ENCODE results near the gene PARP12. TPM values are rescaled to one million over a fixed set of nuclear protein-coding genes. Genes with fewer than 3 reads are reported as not detected.

The PARP12 gene
- total and polyA plus RNA-seq, 8 donors: 13.0 to 135 (median 33.2) TPM

- Histone ChIP-seq H3K27ac (peak overlapping the region in 4 of 5 donors; percentile 35 to 62 (median 60)), H3K4me1 (peaks cover 0 to 9% (median 0%) of the 10 kb centered on the region in 4 donors), H3K9me3 (no peaks in the 10 kb centered on the region), H3K4me3 (no peak overlapping the region), H3K27me3 (no peaks in the 10 kb centered on the region), H3K36me3 (peaks cover 0 to 5% (median 2%) of the 10 kb centered on the region in 4 donors)
- 34 to 64% (median 60%) methylated on average over 15 to 16 of the region's 16 CpGs for WGBS, 5 donors
- intact Hi-C loops (cut with DNase I; ENCODE audit: low total_unique reads): loop anchor here (10.0 kb wide), 2 partner anchors 224 to 514 kb away; no protein-coding TSS in a partner anchor
- TF ChIP-seq EP300 (IDR thresholded peaks at IDR 0.05): no peak
- no peak for TF ChIP-seq POLR2A (IDR thresholded peaks at IDR 0.05)
- TF ChIP-seq, protein P1, sequence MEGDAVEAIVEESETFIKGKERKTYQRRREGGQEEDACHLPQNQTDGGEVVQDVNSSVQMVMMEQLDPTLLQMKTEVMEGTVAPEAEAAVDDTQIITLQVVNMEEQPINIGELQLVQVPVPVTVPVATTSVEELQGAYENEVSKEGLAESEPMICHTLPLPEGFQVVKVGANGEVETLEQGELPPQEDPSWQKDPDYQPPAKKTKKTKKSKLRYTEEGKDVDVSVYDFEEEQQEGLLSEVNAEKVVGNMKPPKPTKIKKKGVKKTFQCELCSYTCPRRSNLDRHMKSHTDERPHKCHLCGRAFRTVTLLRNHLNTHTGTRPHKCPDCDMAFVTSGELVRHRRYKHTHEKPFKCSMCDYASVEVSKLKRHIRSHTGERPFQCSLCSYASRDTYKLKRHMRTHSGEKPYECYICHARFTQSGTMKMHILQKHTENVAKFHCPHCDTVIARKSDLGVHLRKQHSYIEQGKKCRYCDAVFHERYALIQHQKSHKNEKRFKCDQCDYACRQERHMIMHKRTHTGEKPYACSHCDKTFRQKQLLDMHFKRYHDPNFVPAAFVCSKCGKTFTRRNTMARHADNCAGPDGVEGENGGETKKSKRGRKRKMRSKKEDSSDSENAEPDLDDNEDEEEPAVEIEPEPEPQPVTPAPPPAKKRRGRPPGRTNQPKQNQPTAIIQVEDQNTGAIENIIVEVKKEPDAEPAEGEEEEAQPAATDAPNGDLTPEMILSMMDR (IDR thresholded peaks at IDR 0.05): no peak
- TF ChIP-seq POLR2AphosphoS5 (IDR thresholded peaks at IDR 0.05): no peak
- DNase-seq: peak in 1 of 2 donors; percentile 83
These were observed 53.8 kb downstream of the PARP12 start for GRCh38 chr7:140008755-140009610.

GRCh38 chr7:140007051-140007690 lies 55.6 kb downstream of the PARP12 start:
- Histone ChIP-seq H3K9me3 (no peaks in the 10 kb centered on the region), H3K36me3 (peaks cover 0 to 4% (median 0%) of the 10 kb centered on the region in 4 donors), H3K27ac (no peak overlapping the region), H3K27me3 (no peaks in the 10 kb centered on the region), H3K4me3 (no peak overlapping the region), H3K4me1 (peaks cover 0 to 13% (median 0%) of the 10 kb centered on the region in 4 donors)
- intact Hi-C loops (cut with DNase I; ENCODE audit: low total_unique reads): loop anchor here (10.0 kb wide), 2 partner anchors 222 to 512 kb away; no protein-coding TSS in a partner anchor
- no peak for TF ChIP-seq POLR2AphosphoS5 (IDR thresholded peaks at IDR 0.05)
- TF ChIP-seq, protein P1 (IDR thresholded peaks at IDR 0.05): no peak
- no peak for TF ChIP-seq POLR2A (IDR thresholded peaks at IDR 0.05)
- TF ChIP-seq EP300 (IDR thresholded peaks at IDR 0.05): no peak
- 86 to 96% (median 91%) methylated on average over 11 of the region's 11 CpGs for WGBS, 5 donors
- no peak for DNase-seq

GRCh38 chr7:140006600-140006999 lies 56.2 kb downstream of the PARP12 start:
- no peaks in the 10 kb centered on the region for H3K9me3 ChIP-seq

More at GRCh38 chr7:140006600-140006999, 56.2 kb downstream of the PARP12 start:
- DNase-seq: no peak
- Histone ChIP-seq H3K27me3 (no peaks in the 10 kb centered on the region), H3K4me1 (peaks cover 0 to 16% (median 0%) of the 10 kb centered on the region in 4 donors), H3K4me3 (no peak overlapping the region), H3K27ac (no peak overlapping the region), H3K36me3 (peaks cover 0 to 4% (median 0%) of the 10 kb centered on the region in 4 donors)
- intact Hi-C loops (cut with DNase I; ENCODE audit: low total_unique reads): loop anchor here (10.0 kb wide), 2 partner anchors 222 to 512 kb away; no protein-coding TSS in a partner anchor
- TF ChIP-seq POLR2AphosphoS5 (IDR thresholded peaks at IDR 0.05) (no peak), EP300 (IDR thresholded peaks at IDR 0.05) (no peak), POLR2A (IDR thresholded peaks at IDR 0.05) (no peak)
- TF ChIP-seq, protein P1 (IDR thresholded peaks at IDR 0.05): no peak
- WGBS, 5 donors: 94 to 98% (median 97%) methylated on average over 10 of the region's 10 CpGs
